Stomach (tissue), 9 donors: ENCODE measurements around the gene IL4R. TPM values are rescaled to one million over a fixed set of nuclear protein-coding genes. Genes with fewer than 3 reads are reported as not detected.

Experiments
- DNase-seq, 2 donors: peaks; one replicate each; pipeline versions ENCODE4 v3.0.0 to v3.0.0-alpha.2; 2013 to 2019
- H3K27ac ChIP-seq, 5 donors: fragments of 200-600 bp in 4 of 5; sonication (generic) in 4 of 5; one replicate each; pipeline ENCODE4 v1.5.1; 2013 to 2019; ENCODE audit warnings: mild to moderate bottlenecking in 1 of 5, moderate library complexity in 1 of 5
- H3K27me3 ChIP-seq, 3 donors: fragments of 200-600 bp; sonication (generic); one replicate each; pipeline ENCODE4 v1.5.1; 2017 to 2019; ENCODE audit warnings: mixed run types in 1 of 3
- H3K36me3 ChIP-seq, 4 donors: fragments of 200-600 bp; sonication (generic); 1 replicate in 3 of 4; 2 replicates in 1 of 4; pipeline ENCODE4 v1.5.1; 2016 to 2019
- H3K4me1 ChIP-seq, 4 donors: fragments of 200-600 bp; sonication (generic); one replicate each; pipeline ENCODE4 v1.5.1; 2016 to 2019
- H3K4me3 ChIP-seq, 4 donors: fragments of 200-600 bp; sonication (generic) in 3 of 4; one replicate each; pipeline ENCODE4 v1.5.1; 2016 to 2019; ENCODE audit warnings: mild to moderate bottlenecking in 1 of 4
- H3K9me3 ChIP-seq, 4 donors: fragments of 200-600 bp; sonication (generic); one replicate each; pipeline ENCODE4 v1.5.1; 2016 to 2019
- CTCF ChIP-seq, 7 experiments: fragments of 450-650 bp in 4 of 7; fragments of 200-600 bp in 3 of 7; sonication (generic) in 3 of 7; IDR thresholded peaks; one replicate each; pipeline ENCODE4 v1.5.1; 2016 to 2019; ENCODE audit warnings: antibody characterized with exemption in 7 of 7, control low read depth in 2 of 7, mild to moderate bottlenecking in 1 of 7
- EP300 ChIP-seq: sonication (generic); formaldehyde crosslinking; IDR thresholded peaks from one replicate; pipeline ENCODE4 v1.6.1; 2017; ENCODE audit warnings: antibody characterized with exemption
- POLR2A ChIP-seq, 4 donors: fragments of 450-650 bp; IDR thresholded peaks; one replicate each; pipeline ENCODE4 v1.6.1; 2016; ENCODE audit warnings: antibody characterized with exemption in 4 of 4, control low read depth in 2 of 4, mild to moderate bottlenecking in 1 of 4, moderate library complexity in 1 of 4
- POLR2AphosphoS5 ChIP-seq, 3 donors: sonication (generic); formaldehyde crosslinking; IDR thresholded peaks; one replicate each; pipeline ENCODE4 v1.6.1; 2016; ENCODE audit warnings: antibody characterized with exemption in 3 of 3
- WGBS, 5 donors: extraction: QIAGEN DNeasy Blood & Tissue Kit in 3 of 5; methylation state at CpG; one replicate each; pipeline versions ENCODE4 v1.1.5 to v1.1.7; 2013 to 2018; 5-methylcytosine and 5-hydroxymethylcytosine counted together
- intact Hi-C: fragments of 100-400 bp; cut with DNase I; formaldehyde crosslinking; loops from one replicate; pipeline ENCODE4 v1.15.1; 2023; ENCODE audit warnings: low total_unique reads
- polyA plus RNA-seq, 3 donors: library from polyadenylated mRNA; stranded (reverse); fragments of 200-250 nt; gene quantifications; one replicate each; pipeline ENCODE4 v1.2.3, GENCODE V29; 2013
- total RNA-seq, 5 donors: library from RNA; depleted of rRNA; stranded (reverse); fragments of >200 nt; gene quantifications; one replicate each; pipeline versions ENCODE4 v1.1.0 to v1.2.3, GENCODE V29; 2014 to 2016
- donor health status: healthy with polysubstance abuse.
- donor health status: Bipolar disorder and iron deficiency.
- donor health status: healthy.

Gene IL4R
- total and polyA plus RNA-seq, 8 donors, result 17.4 to 120 (median 52.4) TPM

GRCh38 chr16:27366687-27367460 lies 53.1 kb downstream of the IL4R start:
- Histone ChIP-seq H3K4me3 (no peak overlapping the region), H3K4me1 (peaks cover 30 to 54% (median 40%) of the 10 kb centered on the region in 4 donors), H3K36me3 (peaks cover 24 to 29% (median 26%) of the 10 kb centered on the region in 4 donors), H3K27ac (peak overlapping the region; percentile 20 to 75 (median 72)), H3K9me3 (no peaks in the 10 kb centered on the region), H3K27me3 (no peaks in the 10 kb centered on the region)
- WGBS, 5 donors, result 53 to 68% (median 65%) methylated on average over 13 to 14 of the region's 14 CpGs
- intact Hi-C loops, result loop anchor here (10.0 kb wide), 1 partner anchor 52 kb away; the partner anchor contains the start of gene IL4R
- TF ChIP-seq POLR2AphosphoS5 (IDR thresholded peaks at IDR 0.05) (no peak), EP300 (no peak), CTCF (IDR thresholded peaks at IDR 0.05) (no peak), POLR2A (IDR thresholded peaks at IDR 0.05) (no peak)
- DNase-seq, result no peak

- peak overlapping the region; percentile 0 to 36 (median 22) for H3K4me3 ChIP-seq
- peaks cover 30 to 46% (median 40%) of the 10 kb centered on the region in 4 donors for H3K4me1 ChIP-seq
- WGBS, 5 donors, result 16 to 26% (median 22%) methylated on average over 27 of the region's 27 CpGs
- H3K27ac ChIP-seq, result peak overlapping the region; percentile 5 to 75 (median 72)
- H3K27me3 ChIP-seq, result no peaks in the 10 kb centered on the region
- peak; percentile 80 to 90 for DNase-seq
- H3K36me3 ChIP-seq, result peaks cover 16 to 21% (median 18%) of the 10 kb centered on the region in 4 donors
- intact Hi-C loops, result loop anchor here (10.0 kb wide), 1 partner anchor 53 kb away; the partner anchor contains the start of gene IL4R
- peak in 2 of 3 donors; percentile 5 to 61 for TF ChIP-seq POLR2AphosphoS5 (IDR thresholded peaks at IDR 0.05)
- peak in 5 of 7 experiments; percentile 59 to 87 (median 78) for TF ChIP-seq CTCF (IDR thresholded peaks at IDR 0.05)
- TF ChIP-seq EP300, result no peak
- no peak for TF ChIP-seq POLR2A (IDR thresholded peaks at IDR 0.05)
- H3K9me3 ChIP-seq, result no peaks in the 10 kb centered on the region
These were observed 53.9 kb downstream of the IL4R start for GRCh38 chr16:27367461-27368357.

- intact Hi-C loops, result loop anchor here (10.0 kb wide), 1 partner anchor 54 kb away; the partner anchor contains the start of gene IL4R
- 48 to 58% (median 50%) methylated on average over 9 of the region's 9 CpGs for WGBS, 5 donors
- Histone ChIP-seq H3K4me1 (peaks cover 29 to 40% (median 36%) of the 10 kb centered on the region in 4 donors), H3K27ac (peak overlapping the region in 3 of 5 donors; percentile 72 to 75 (median 75)), H3K4me3 (peak overlapping the region in 2 of 4 donors; percentile 19 to 36), H3K27me3 (no peaks in the 10 kb centered on the region), H3K9me3 (no peaks in the 10 kb centered on the region), H3K36me3 (peaks cover 10 to 15% (median 12%) of the 10 kb centered on the region in 4 donors)
- no peak for DNase-seq
- TF ChIP-seq CTCF (IDR thresholded peaks at IDR 0.05) (no peak), EP300 (no peak), POLR2A (IDR thresholded peaks at IDR 0.05) (no peak), POLR2AphosphoS5 (IDR thresholded peaks at IDR 0.05) (no peak)
These were observed 54.6 kb downstream of the IL4R start for GRCh38 chr16:27368358-27368722.

GRCh38 chr16:27369806-27370205 lies 56.0 kb downstream of the IL4R start:
- H3K9me3 ChIP-seq, result no peaks in the 10 kb centered on the region
- H3K36me3 ChIP-seq, result peaks cover 0 to under 1% (median 0%) of the 10 kb centered on the region in 4 donors
- WGBS, 5 donors, result 69 to 80% (median 77%) methylated on average over 2 to 3 of the region's 3 CpGs
- no peak overlapping the region for H3K27ac ChIP-seq
- no peak overlapping the region for H3K4me3 ChIP-seq
- TF ChIP-seq POLR2AphosphoS5 (IDR thresholded peaks at IDR 0.05) (no peak), EP300 (no peak)
- intact Hi-C loops, result loop anchor here (10.0 kb wide), 3 partner anchors 55 to 195 kb away; partner anchors contain the start of gene IL4R
- peaks cover 19 to 30% (median 23%) of the 10 kb centered on the region in 4 donors for H3K4me1 ChIP-seq
- DNase-seq, result no peak
- H3K27me3 ChIP-seq, result no peaks in the 10 kb centered on the region
